Tibial nerve (tissue), 4 donors: Measurements from ENCODE around the gene TRPT1. TPM values are rescaled to one million over a fixed set of nuclear protein-coding genes. Genes with fewer than 3 reads are reported as not detected.

Experiments
- DNase-seq, 2 donors: peaks; one replicate each; pipeline ENCODE4 v3.0.0-alpha.2; 2019; ENCODE audit warnings: low spot score in 2 of 2
- H3K27ac ChIP-seq, 4 donors: fragments of 200-600 bp; sonication (generic) in 3 of 4; one replicate each; pipeline ENCODE4 v1.5.1; 2017 to 2019; ENCODE audit warnings: mild to moderate bottlenecking in 1 of 4
- H3K27me3 ChIP-seq, 2 donors: fragments of 200-600 bp; sonication (generic) in 1 of 2; one replicate each; pipeline versions ENCODE4 v1.5.1 to v1.6.0; 2017 to 2019
- H3K36me3 ChIP-seq, 3 donors: fragments of 200-600 bp; sonication (generic); one replicate each; pipeline ENCODE4 v1.5.1; 2018 to 2019
- H3K4me1 ChIP-seq, 4 donors: fragments of 200-600 bp; sonication (generic) in 3 of 4; one replicate each; pipeline ENCODE4 v1.5.1; 2017 to 2019
- H3K4me3 ChIP-seq, 4 donors: fragments of 200-600 bp; sonication (generic) in 3 of 4; one replicate each; pipeline ENCODE4 v1.5.1; 2017 to 2019; ENCODE audit warnings: mild to moderate bottlenecking in 1 of 4, moderate library complexity in 1 of 4
- H3K9me3 ChIP-seq, 4 donors: fragments of 200-600 bp; sonication (generic) in 3 of 4; one replicate each; pipeline ENCODE4 v1.5.1; 2017 to 2019
- CTCF ChIP-seq, 5 experiments: fragments of 200-600 bp in 3 of 5; fragments of 450-650 bp in 2 of 5; sonication (generic) in 3 of 5; IDR thresholded peaks; one replicate each; pipeline ENCODE4 v1.5.1; 2016 to 2019; ENCODE audit warnings: antibody characterized with exemption in 5 of 5, mild to moderate bottlenecking in 3 of 5, moderate library complexity in 2 of 5
- EP300 ChIP-seq, 2 donors: sonication (generic); formaldehyde crosslinking; IDR thresholded peaks; one replicate each; pipeline ENCODE4 v1.6.1; 2017; ENCODE audit warnings: antibody characterized with exemption in 2 of 2, mild to moderate bottlenecking in 1 of 2
- POLR2A ChIP-seq, 2 donors: fragments of 450-650 bp; IDR thresholded peaks; one replicate each; pipeline ENCODE4 v1.6.1; 2017; ENCODE audit warnings: antibody characterized with exemption in 2 of 2, mild to moderate bottlenecking in 2 of 2, moderate library complexity in 2 of 2
- WGBS, 2 donors: methylation state at CpG; one replicate each; pipeline ENCODE4 v1.1.5; 2018; 5-methylcytosine and 5-hydroxymethylcytosine counted together
- total RNA-seq, 4 donors: library from RNA; depleted of rRNA; stranded (reverse); fragments of >200 nt; gene quantifications; one replicate each; pipeline ENCODE4 v1.1.0, GENCODE V29; 2016

Gene TRPT1
- total RNA-seq, 4 donors from 2014 or later: 64.9 to 74.7 (median 68.7) TPM

DNA sequence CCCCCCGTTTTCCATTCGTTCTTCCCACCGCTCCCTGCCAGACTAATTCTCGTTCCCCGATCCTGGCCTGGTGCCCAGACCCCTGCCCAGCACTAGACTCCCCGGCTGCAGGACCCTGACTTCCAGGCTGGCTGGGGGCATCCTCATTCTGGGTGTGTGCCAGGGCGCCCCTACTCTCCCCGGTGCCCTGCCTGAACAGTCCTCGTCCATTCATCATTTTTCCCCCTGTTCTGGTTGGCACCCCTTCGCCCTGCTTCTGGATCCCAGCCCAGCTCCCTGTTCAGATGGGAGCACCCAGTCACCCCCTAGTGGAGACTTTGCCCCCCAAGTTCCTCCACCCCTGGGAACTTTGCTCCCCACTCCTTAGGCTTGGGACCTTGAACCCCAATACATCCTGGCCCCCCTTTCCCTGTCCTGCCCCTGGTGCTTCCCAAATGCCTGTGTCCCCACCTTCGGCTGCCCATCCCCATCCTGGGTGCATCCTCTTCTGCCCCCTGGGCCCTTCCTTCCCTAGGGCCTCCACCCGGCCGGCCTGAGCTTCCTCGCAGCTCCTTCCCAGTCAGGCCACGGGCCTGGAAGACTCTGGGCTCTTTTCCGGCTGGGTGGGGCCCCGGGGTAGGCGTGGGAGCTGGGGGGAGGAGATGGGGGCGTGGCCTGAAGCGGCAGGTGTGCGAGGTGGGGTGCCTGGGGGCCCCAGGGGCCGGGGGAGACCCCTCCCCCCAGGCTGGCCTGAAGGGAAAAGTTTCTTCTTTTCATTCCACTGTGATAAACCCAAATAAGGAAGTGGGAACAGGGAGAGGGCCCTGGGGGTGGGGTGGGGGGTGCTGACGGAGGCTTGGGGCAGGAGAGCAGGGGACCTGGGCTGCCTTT lies 26.3 kb upstream of the TRPT1 start:
- DNase-seq: no peak
- peaks cover 0 to 61% (median 23%) of the 10 kb centered on the region in 4 donors for H3K4me1 ChIP-seq

GRCh38 chr11:64251753-64252002 lies 25.7 kb upstream of the TRPT1 start:
- peak overlapping the region; percentile 57 to 96 (median 70) for H3K4me3 ChIP-seq
- no peak for DNase-seq
- WGBS, 2 donors: 0% methylated on average over 18 of the region's 18 CpGs
- H3K9me3 ChIP-seq: no peaks in the 10 kb centered on the region
- H3K4me1 ChIP-seq: peaks cover 0 to 64% (median 26%) of the 10 kb centered on the region in 4 donors
- no peak for TF ChIP-seq POLR2A (IDR thresholded peaks at IDR 0.05)
- no peak for TF ChIP-seq EP300 (IDR thresholded peaks at IDR 0.05)
- no peak for TF ChIP-seq CTCF (IDR thresholded peaks at IDR 0.05)
- H3K36me3 ChIP-seq: peaks cover 0 to 23% (median 0%) of the 10 kb centered on the region in 3 donors
- peak overlapping the region; percentile 60 to 89 (median 74) for H3K27ac ChIP-seq
- no peaks in the 10 kb centered on the region for H3K27me3 ChIP-seq

More for the DNA sequence above, 26.3 kb upstream of the TRPT1 start:
- 3 to 9% methylated on average over 23 of the region's 23 CpGs for WGBS, 2 donors
- TF ChIP-seq CTCF (IDR thresholded peaks at IDR 0.05): peak; percentile 14 to 42 (median 23)
- TF ChIP-seq POLR2A (IDR thresholded peaks at IDR 0.05): no peak
- Histone ChIP-seq H3K4me3 (peak overlapping the region; percentile 57 to 96 (median 70)), H3K9me3 (no peaks in the 10 kb centered on the region), H3K27ac (peak overlapping the region; percentile 60 to 89 (median 74)), H3K27me3 (no peaks in the 10 kb centered on the region), H3K36me3 (peaks cover 0 to 29% (median 0%) of the 10 kb centered on the region in 3 donors)

DNA sequence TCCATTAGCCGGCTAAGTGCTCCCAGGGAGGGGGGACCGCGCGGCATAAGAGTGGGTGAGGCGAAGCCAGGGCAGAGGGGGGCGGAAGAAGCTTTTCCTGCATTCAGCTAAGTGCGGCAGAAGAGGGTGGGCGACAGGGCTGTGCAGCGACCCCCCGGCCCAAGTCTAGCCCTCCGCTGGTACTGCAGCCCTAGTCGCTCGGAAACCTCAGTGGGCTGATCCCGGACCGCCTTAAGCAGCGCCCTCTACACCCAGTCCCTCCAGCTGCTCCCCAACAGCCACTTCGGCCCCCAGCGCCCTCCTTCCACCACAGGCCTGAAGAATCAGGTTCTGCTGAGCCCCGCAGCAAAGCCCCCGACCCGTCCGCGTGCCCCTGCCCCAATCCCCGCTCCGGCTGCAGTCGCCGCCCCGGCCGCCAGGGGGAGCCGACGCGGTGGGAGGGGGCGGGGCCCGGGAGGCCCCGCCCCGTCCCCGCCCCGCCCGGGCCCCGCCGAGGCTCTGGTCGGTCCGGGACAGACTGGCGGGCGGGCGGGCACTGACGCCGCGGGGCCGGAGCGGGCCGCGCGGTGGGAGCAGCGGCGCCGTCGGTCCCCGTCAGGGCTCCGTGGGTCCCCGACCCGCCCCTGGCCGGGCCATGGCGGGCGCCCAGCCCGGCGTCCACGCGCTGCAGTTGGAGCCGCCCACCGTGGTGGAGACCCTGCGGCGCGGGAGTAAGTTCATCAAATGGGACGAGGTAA lies 25.2 kb upstream of the TRPT1 start, which contains the start of gene PLCB3:
PLCB3 (plus strand) TSS at position 515 of the 737 bp plus-strand sequence; CDS start at position 635, 120 bp downstream.
- WGBS, 2 donors: 1 to 2% methylated on average over 13 to 17 of the region's 75 CpGs
- TF ChIP-seq CTCF (IDR thresholded peaks at IDR 0.05) (peak; percentile 88 to 100 (median 96)), EP300 (IDR thresholded peaks at IDR 0.05) (no peak), POLR2A (IDR thresholded peaks at IDR 0.05) (peak; percentile 76 to 85)

GRCh38 chr11:64250415-64251015 lies 24.5 kb upstream of the TRPT1 start:
- Histone ChIP-seq H3K4me3 (peak overlapping the region; percentile 45 to 96 (median 63)), H3K4me1 (peaks cover 0 to 72% (median 31%) of the 10 kb centered on the region in 4 donors), H3K36me3 (peaks cover 0 to 12% (median 0%) of the 10 kb centered on the region in 3 donors), H3K27ac (peak overlapping the region in 3 of 4 donors; percentile 75 to 89 (median 77)), H3K27me3 (no peaks in the 10 kb centered on the region), H3K9me3 (no peaks in the 10 kb centered on the region)
- TF ChIP-seq EP300 (IDR thresholded peaks at IDR 0.05): no peak
- no peak for TF ChIP-seq POLR2A (IDR thresholded peaks at IDR 0.05)
- no peak for TF ChIP-seq CTCF (IDR thresholded peaks at IDR 0.05)
- WGBS, 2 donors: 16 to 33% methylated on average over 9 of the region's 13 CpGs
- no peak for DNase-seq

More for the DNA sequence above, 25.2 kb upstream of the TRPT1 start, which contains the start of gene PLCB3:
- Histone ChIP-seq H3K9me3 (no peaks in the 10 kb centered on the region), H3K4me1 (peaks cover 0 to 65% (median 26%) of the 10 kb centered on the region in 4 donors), H3K27me3 (no peaks in the 10 kb centered on the region), H3K27ac (peak within 1 kb of the TSS; percentile 60 to 89 (median 76)), H3K36me3 (peaks cover 0 to 18% (median 0%) of the 10 kb centered on the region in 3 donors), H3K4me3 (peak within 1 kb of the TSS; percentile 57 to 96 (median 70))
- DNase-seq: no peak
